ENCODE measurements around the gene SRMS.
"Not testable (repeated sequence)": the region's sequence is repeated elsewhere in the genome, so short reads cannot be mapped to it uniquely, and the experiment has no call there.

Gene SRMS

GRCh38 chr20:63559485-63560332 is 12.2 kb upstream of the SRMS start:
- not testable (repeated sequence) for H3K27ac ChIP-seq (ENCODE audit: insufficient read depth, low read length, poor library complexity, severe bottlenecking); H3K4me1 ChIP-seq (ENCODE audit: control insufficient read depth, insufficient read depth, low read length, poor library complexity, severe bottlenecking); H3K27me3 ChIP-seq (replicated peaks; ENCODE audit: control insufficient read depth, insufficient read depth, low read length, poor library complexity, severe bottlenecking); H3K4me3 ChIP-seq (ENCODE audit: insufficient read depth, low read depth, low read length, poor library complexity, severe bottlenecking); H3K9me3 ChIP-seq (ENCODE audit: control insufficient read depth, low read length)
- peak in 2 of 3 donors; percentile 42 to 70 for DNase-seq
- peaks cover 42% of the 10 kb centered on the region for H3K36me3 ChIP-seq (ENCODE audit: control insufficient read depth, insufficient read depth, low read length)

GRCh38 chr20:63558804-63559484 is 11.4 kb upstream of the SRMS start:
- Histone ChIP-seq H3K27me3 (replicated peaks; ENCODE audit: control insufficient read depth, insufficient read depth, low read length, poor library complexity, severe bottlenecking) (no peaks in the 10 kb centered on the region), H3K27ac (ENCODE audit: insufficient read depth, low read length, poor library complexity, severe bottlenecking) (no peak overlapping the region), H3K36me3 (ENCODE audit: control insufficient read depth, insufficient read depth, low read length) (peaks cover 34% of the 10 kb centered on the region), H3K4me1 (ENCODE audit: control insufficient read depth, insufficient read depth, low read length, poor library complexity, severe bottlenecking) (no peaks in the 10 kb centered on the region), H3K4me3 (ENCODE audit: insufficient read depth, low read depth, low read length, poor library complexity, severe bottlenecking) (no peak overlapping the region), H3K9me3 (ENCODE audit: control insufficient read depth, low read length) (no peaks in the 10 kb centered on the region)
- no peak for DNase-seq

GRCh38 chr20:63557481-63557891 is 9.9 kb upstream of the SRMS start:
- DNase-seq, result no peak
- Histone ChIP-seq H3K27ac (ENCODE audit: insufficient read depth, low read length, poor library complexity, severe bottlenecking) (no peak overlapping the region), H3K4me1 (ENCODE audit: control insufficient read depth, insufficient read depth, low read length, poor library complexity, severe bottlenecking) (peaks cover 10% of the 10 kb centered on the region)

GRCh38 chr20:63556873-63557478 is 9.4 kb upstream of the SRMS start:
- H3K36me3 ChIP-seq (ENCODE audit: control insufficient read depth, insufficient read depth, low read length), result peaks cover 17% of the 10 kb centered on the region
- H3K27me3 ChIP-seq (replicated peaks; ENCODE audit: control insufficient read depth, insufficient read depth, low read length, poor library complexity, severe bottlenecking), result no peaks in the 10 kb centered on the region
- no peak overlapping the region for H3K27ac ChIP-seq (ENCODE audit: insufficient read depth, low read length, poor library complexity, severe bottlenecking)
- peaks cover 16% of the 10 kb centered on the region for H3K4me1 ChIP-seq (ENCODE audit: control insufficient read depth, insufficient read depth, low read length, poor library complexity, severe bottlenecking)
- H3K9me3 ChIP-seq (ENCODE audit: control insufficient read depth, low read length), result no peaks in the 10 kb centered on the region
- H3K4me3 ChIP-seq (ENCODE audit: insufficient read depth, low read depth, low read length, poor library complexity, severe bottlenecking), result no peak overlapping the region
- no peak for DNase-seq

More at GRCh38 chr20:63557481-63557891, 9.9 kb upstream of the SRMS start:
- Histone ChIP-seq H3K36me3 (ENCODE audit: control insufficient read depth, insufficient read depth, low read length) (peaks cover 22% of the 10 kb centered on the region), H3K9me3 (ENCODE audit: control insufficient read depth, low read length) (no peaks in the 10 kb centered on the region), H3K4me3 (ENCODE audit: insufficient read depth, low read depth, low read length, poor library complexity, severe bottlenecking) (no peak overlapping the region), H3K27me3 (replicated peaks; ENCODE audit: control insufficient read depth, insufficient read depth, low read length, poor library complexity, severe bottlenecking) (no peaks in the 10 kb centered on the region)

- Histone ChIP-seq H3K36me3 (ENCODE audit: control insufficient read depth, insufficient read depth, low read length) (peaks cover 7% of the 10 kb centered on the region), H3K27ac (ENCODE audit: insufficient read depth, low read length, poor library complexity, severe bottlenecking) (no peak overlapping the region), H3K9me3 (ENCODE audit: control insufficient read depth, low read length) (no peaks in the 10 kb centered on the region), H3K4me1 (ENCODE audit: control insufficient read depth, insufficient read depth, low read length, poor library complexity, severe bottlenecking) (peaks cover 16% of the 10 kb centered on the region), H3K27me3 (replicated peaks; ENCODE audit: control insufficient read depth, insufficient read depth, low read length, poor library complexity, severe bottlenecking) (no peaks in the 10 kb centered on the region), H3K4me3 (ENCODE audit: insufficient read depth, low read depth, low read length, poor library complexity, severe bottlenecking) (no peak overlapping the region)
- DNase-seq, result no peak
Measured at GRCh38 chr20:63555661-63556381, 8.3 kb upstream of the SRMS start.

- Histone ChIP-seq H3K4me3 (ENCODE audit: insufficient read depth, low read depth, low read length, poor library complexity, severe bottlenecking) (peak overlapping the region; percentile 65), H3K36me3 (ENCODE audit: control insufficient read depth, insufficient read depth, low read length) (no peaks in the 10 kb centered on the region), H3K4me1 (ENCODE audit: control insufficient read depth, insufficient read depth, low read length, poor library complexity, severe bottlenecking) (peaks cover 16% of the 10 kb centered on the region), H3K27ac (ENCODE audit: insufficient read depth, low read length, poor library complexity, severe bottlenecking) (peak overlapping the region; percentile 72), H3K9me3 (ENCODE audit: control insufficient read depth, low read length) (no peaks in the 10 kb centered on the region), H3K27me3 (replicated peaks; ENCODE audit: control insufficient read depth, insufficient read depth, low read length, poor library complexity, severe bottlenecking) (peaks cover 3% of the 10 kb centered on the region)
- no peak for DNase-seq
Measured at GRCh38 chr20:63554361-63555278, 7.1 kb upstream of the SRMS start.

GRCh38 chr20:63553933-63554290 is 6.4 kb upstream of the SRMS start, which contains the start of gene FNDC11:
FNDC11 (plus strand) TSS chr20:63554159; CDS start chr20:63555664, 1,505 bp downstream.
- H3K4me1 ChIP-seq (ENCODE audit: control insufficient read depth, insufficient read depth, low read length, poor library complexity, severe bottlenecking), result peaks cover 16% of the 10 kb centered on the region
- peak in 2 of 3 donors; percentile 35 to 47 for DNase-seq
- peak within 1 kb of the TSS; percentile 74 for H3K27ac ChIP-seq (ENCODE audit: insufficient read depth, low read length, poor library complexity, severe bottlenecking)
- H3K27me3 ChIP-seq (replicated peaks; ENCODE audit: control insufficient read depth, insufficient read depth, low read length, poor library complexity, severe bottlenecking), result peaks cover 3% of the 10 kb centered on the region
- no peaks in the 10 kb centered on the region for H3K36me3 ChIP-seq (ENCODE audit: control insufficient read depth, insufficient read depth, low read length)
- no peaks in the 10 kb centered on the region for H3K9me3 ChIP-seq (ENCODE audit: control insufficient read depth, low read length)
- peak within 1 kb of the TSS; percentile 65 for H3K4me3 ChIP-seq (ENCODE audit: insufficient read depth, low read depth, low read length, poor library complexity, severe bottlenecking)

GRCh38 chr20:63553251-63553932 is 5.8 kb upstream of the SRMS start:
- H3K4me3 ChIP-seq (ENCODE audit: insufficient read depth, low read depth, low read length, poor library complexity, severe bottlenecking), result peak overlapping the region; percentile 65

More at GRCh38 chr20:63553251-63553932, 5.8 kb upstream of the SRMS start:
- peaks cover 3% of the 10 kb centered on the region for H3K27me3 ChIP-seq (replicated peaks; ENCODE audit: control insufficient read depth, insufficient read depth, low read length, poor library complexity, severe bottlenecking)
- H3K27ac ChIP-seq (ENCODE audit: insufficient read depth, low read length, poor library complexity, severe bottlenecking), result peak overlapping the region; percentile 74
- no peaks in the 10 kb centered on the region for H3K9me3 ChIP-seq (ENCODE audit: control insufficient read depth, low read length)
- peaks cover 16% of the 10 kb centered on the region for H3K4me1 ChIP-seq (ENCODE audit: control insufficient read depth, insufficient read depth, low read length, poor library complexity, severe bottlenecking)
- H3K36me3 ChIP-seq (ENCODE audit: control insufficient read depth, insufficient read depth, low read length), result no peaks in the 10 kb centered on the region
- peak; percentile 89 to 96 (median 93) for DNase-seq

Data from effector memory CD4-positive, alpha-beta T cell (primary cell).